GM21390 (cell line): ENCODE results near the gene SNX18.
"Not testable (repeated sequence)": the region's sequence is repeated elsewhere in the genome, so short reads cannot be mapped to it uniquely, and the experiment has no call there.

Experiments
- ATAC-seq: cut with Tn5 transposase; IDR thresholded peaks from one replicate; pipeline ENCODE4 v1.9.1; 2021; ENCODE audit not compliant: unreplicated experiment

SNX18 gene

GRCh38 chr5:54517512-54518145 lies at the start of gene SNX18:
TSS of gene SNX18 (plus strand) at chr5:54517759. CDS start at chr5:54517953, 194 bp downstream.
- peak; percentile 98 for ATAC-seq

GRCh38 chr5:54469622-54470021 lies 47.9 kb upstream of the SNX18 start:
- peak; percentile 81 for ATAC-seq

DNA sequence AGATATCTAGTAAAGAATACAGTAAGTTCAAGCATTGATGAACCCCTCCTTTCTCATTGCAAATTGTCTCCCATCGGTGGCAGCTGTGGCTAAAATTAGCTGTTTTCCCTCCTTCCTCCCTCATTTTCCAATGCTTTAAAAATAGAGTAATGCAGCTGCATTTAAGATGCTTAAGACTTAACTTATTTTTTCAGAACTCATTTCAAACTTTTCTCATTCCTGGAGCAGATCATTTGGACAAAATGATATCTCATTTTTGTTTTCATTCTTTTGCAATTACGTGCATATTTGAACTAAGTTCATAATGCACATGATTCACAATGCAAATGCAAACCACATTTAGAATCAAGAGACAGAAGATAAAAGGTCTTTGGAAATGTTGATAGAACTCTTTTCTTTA lies 47.4 kb upstream of the SNX18 start:
- no peak for ATAC-seq

GRCh38 chr5:54470677-54471076 lies 46.9 kb upstream of the SNX18 start:
- ATAC-seq = no peak

DNA sequence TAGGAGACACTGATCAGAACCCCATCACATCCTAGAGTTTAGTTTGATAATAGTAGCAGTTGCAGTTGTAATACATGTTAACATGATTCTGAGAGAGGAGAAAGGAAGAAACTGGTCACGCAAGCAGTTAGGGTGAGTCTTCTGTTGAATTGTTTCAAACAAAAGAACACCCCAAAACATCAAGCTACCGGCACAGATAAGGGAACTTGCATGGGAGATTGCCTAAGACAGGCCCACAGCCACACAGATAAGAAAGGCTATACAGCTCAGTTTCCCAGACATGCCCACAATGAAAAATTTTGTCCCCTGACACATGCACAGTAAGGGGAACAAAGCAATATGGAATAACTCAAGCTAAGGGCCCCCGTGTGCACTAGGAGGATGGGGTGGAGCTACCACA lies 46.2 kb upstream of the SNX18 start:
- ATAC-seq = no peak

DNA sequence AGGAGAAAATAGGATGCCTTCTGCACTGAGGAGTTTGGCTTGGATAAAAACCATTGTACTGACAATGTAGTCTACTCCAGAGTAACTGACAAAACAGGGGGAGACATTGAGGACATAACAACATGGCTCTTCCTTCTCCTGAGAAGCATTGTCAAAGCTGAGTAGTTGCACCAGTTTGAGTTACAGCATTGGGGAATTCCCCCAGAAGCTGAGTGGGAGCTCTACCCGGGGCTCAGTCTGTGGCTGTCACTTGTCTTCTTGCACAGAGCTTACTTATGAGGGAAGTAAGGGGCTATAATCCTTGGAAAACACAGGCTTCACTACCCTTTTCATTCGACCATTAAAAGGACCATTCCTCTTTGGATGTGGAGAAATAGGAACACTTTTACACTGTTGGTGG lies 40.9 kb upstream of the SNX18 start:
- no peak for ATAC-seq

DNA sequence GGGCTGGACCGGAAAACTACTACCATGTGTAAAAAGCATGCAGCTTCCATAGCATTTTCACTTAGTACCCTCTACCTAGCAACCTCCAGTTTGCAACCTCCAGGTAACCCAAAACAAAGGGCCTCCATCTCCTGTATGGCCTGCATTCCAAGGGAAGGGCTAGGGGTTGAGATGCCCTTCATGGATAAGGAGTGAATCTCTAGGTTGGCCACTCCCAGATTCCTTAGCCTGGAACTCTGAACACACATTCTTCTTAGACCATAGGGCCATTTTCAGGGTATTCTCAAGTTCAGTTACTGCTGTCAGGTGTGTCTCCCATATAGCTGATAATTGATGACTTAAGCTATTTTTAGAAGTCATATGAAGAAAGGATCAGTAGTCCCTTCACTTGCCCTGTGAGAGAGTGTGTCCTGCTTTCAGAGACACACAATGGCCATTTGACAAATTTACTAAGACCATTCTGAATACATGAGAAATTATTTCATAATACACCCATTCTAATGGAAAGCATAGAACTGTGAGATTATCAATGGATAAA lies 39.5 kb upstream of the SNX18 start:
- no peak for ATAC-seq

DNA sequence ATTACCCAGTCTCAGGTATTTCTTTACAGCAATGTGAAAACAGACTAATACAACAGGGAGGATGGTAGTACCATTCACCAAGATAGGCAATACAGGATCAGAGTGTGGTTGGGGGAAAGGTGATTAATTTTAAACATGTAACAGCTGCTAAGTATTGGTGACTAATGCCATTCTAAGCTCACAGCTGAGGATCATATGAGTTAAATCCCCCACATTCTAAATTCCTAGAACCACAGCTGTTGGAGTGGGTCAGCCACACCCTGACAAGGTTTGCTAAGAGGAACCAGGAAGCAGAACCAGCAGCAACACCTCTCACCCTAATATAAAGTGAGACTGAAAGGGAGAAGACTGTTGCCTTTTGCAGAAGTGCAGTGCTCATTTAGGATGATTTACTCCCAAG lies 37.3 kb upstream of the SNX18 start:
- no peak for ATAC-seq

DNA sequence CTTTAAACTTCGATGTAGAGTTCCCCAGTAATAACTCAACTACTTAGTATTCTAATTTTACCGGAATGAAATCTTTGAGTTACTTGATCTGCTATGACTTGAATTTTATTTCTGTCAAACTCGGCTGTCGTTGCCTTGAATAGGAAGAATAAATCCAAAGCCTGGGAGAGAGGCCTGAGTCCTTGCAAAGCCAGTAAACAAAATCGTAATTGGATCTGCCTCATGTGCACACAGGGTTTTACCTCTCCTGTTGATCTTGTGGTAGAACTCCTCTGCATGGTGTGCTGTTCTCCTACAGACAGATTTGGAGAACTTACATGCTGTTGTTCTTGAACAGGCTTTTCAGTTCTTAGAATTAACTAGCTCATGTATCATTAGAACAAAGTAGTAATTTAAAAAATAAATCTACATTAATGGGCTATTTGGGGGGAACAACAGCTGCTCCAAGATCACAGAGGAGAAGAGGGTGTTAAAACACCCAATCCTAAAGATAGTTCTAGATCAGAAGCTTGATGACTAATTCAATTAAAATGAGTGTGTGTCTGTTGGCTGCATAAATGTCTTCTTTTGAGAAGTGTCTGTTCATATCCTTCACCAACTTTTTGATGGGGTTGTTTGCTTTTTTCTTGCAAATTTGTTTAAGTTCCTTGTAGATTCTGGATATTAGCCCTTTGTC lies 33.2 kb upstream of the SNX18 start:
- ATAC-seq = no peak

- ATAC-seq = not testable (repeated sequence)
Observed at GRCh38 chr5:54485659-54486058, 31.9 kb upstream of the SNX18 start.

- ATAC-seq = not testable (repeated sequence)
Observed at GRCh38 chr5:54489648-54489979, 27.9 kb upstream of the SNX18 start.

DNA sequence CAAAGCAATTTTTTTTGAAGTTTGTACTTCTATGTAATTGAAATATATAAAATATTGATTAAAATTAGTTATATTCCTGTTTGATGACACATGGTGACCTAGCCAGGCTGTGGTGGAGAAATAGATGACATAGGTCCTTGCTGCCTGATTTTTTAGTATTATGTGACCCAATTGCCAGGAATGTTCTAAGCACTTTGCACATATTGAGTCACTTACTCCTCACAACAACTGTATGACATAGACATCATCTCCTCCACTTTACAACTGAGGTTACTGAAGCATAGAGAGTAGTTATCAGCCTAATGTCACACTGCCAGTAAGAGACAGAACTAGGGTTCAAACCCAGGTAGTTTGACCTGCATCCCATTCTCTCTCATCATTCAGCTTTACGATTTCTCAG lies 26.2 kb upstream of the SNX18 start:
- ATAC-seq = no peak

GRCh38 chr5:54492178-54492577 lies 25.4 kb upstream of the SNX18 start:
- ATAC-seq = no peak

DNA sequence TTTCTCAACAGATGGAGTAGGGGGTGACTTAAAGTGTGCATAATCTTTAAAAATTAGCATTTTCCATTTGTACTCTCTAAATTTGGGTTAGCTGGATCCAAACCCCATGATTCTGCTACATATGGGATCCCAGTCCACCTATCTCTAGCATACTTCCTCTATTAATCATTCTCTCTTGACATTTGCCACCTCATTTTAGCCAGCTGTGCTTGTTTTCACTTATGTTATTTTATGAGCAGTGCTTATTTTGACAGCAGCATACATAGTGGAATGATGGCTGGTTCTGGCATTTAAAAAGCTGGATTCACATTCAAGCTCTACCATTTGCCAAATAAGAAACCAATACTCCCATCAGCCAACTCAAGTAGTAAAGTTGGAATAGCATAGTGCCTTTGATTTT lies 22.5 kb upstream of the SNX18 start:
- no peak for ATAC-seq

DNA sequence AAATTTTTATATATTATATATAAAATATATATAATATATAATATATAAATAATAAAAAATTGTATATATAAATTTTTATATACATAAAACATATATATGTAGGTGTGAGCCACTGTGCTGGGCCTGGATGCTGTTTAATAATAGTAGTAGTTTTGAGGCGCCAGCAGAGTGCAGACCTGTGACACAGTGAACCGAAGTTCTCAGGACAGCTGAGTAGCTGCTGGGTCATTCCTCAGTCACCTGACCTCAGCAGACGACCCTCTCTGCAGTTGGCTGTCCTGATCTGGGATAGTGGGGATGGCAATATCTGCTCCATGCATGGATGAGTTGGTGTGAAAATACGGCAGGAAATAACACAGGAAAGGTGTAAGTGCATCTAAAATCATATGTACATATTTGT lies 3.3 kb upstream of the SNX18 start:
- no peak for ATAC-seq

DNA sequence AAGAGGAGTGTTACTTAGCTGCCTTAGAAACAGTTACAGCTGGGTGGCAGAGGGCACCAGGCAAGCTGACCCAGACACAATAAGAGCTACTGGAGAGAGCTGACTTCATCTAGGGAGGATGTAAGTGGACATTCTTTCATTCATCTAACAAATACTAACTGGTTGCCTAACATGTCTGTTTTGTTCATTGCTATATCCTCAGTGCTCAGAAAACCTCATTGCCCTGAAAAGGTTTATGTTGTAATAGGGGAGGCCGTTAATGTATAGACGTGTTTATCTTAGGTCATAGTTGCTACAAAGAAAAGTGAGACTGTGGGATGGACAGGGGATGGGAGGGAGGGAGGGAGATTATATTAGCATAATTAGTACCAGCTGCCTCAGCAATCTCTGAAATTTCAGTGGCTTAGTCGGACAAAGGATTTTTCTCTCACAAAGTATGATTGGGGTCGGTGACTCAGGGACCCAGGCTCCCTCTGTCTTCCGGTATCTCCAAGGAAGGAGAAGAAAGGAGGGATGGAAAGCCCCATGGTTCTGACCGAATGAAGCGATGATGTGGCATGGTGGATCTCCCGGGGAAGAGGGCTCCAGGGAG lies 2.6 kb upstream of the SNX18 start:
- no peak for ATAC-seq

GRCh38 chr5:54515634-54516033 lies 1.9 kb upstream of the SNX18 start:
- ATAC-seq = no peak

DNA sequence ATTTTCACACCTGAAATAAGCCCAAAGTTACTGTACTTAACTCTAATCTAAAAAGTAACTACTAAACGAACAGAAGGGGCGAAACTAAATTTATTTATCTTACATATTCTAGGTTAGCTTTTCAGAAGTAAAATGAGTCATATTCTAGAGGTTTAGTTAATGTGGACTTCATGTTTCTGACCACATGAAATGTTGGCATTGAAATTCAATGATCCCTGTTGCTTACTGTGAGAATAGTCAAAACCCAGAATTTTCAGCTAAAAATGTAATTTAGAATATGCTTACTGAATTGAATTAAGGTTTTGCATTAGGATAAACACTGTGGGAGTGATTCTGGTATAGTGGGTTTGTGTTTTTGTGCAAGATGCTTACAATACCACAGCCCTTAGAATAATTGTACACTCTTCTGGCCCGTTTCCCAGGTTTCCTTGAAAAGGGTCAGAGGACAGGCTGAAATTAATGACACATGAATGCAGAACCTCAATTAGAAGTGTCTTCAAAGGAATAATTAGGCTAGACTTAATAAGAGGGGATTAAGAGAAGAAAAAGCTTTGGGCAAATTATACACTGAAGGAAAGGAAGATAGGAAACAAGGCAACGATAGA lies 1.4 kb upstream of the SNX18 start:
- no peak for ATAC-seq

GRCh38 chr5:54517174-54517511 lies 416 bp upstream of the SNX18 start:
- ATAC-seq = peak; percentile 3

DNA sequence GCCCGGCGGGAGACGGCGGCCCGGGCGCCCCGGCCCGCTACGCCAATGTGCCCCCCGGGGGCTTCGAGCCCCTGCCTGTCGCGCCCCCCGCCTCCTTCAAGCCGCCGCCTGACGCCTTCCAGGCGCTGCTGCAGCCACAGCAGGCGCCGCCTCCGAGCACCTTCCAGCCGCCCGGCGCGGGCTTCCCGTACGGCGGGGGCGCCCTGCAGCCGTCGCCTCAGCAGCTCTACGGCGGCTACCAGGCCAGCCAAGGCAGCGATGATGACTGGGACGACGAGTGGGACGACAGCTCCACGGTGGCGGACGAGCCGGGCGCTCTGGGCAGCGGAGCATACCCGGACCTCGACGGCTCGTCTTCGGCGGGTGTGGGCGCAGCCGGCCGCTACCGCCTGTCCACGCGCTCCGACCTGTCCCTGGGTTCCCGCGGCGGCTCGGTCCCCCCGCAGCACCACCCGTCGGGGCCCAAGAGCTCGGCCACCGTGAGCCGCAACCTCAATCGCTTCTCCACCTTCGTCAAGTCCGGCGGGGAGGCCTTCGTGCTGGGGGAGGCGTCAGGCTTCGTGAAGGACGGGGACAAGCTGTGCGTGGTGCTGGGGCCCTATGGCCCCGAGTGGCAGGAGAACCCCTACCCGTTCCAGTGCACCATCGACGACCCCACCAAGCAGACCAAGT lies 723 bp downstream of the SNX18 start:
- ATAC-seq = peak; percentile 26

DNA sequence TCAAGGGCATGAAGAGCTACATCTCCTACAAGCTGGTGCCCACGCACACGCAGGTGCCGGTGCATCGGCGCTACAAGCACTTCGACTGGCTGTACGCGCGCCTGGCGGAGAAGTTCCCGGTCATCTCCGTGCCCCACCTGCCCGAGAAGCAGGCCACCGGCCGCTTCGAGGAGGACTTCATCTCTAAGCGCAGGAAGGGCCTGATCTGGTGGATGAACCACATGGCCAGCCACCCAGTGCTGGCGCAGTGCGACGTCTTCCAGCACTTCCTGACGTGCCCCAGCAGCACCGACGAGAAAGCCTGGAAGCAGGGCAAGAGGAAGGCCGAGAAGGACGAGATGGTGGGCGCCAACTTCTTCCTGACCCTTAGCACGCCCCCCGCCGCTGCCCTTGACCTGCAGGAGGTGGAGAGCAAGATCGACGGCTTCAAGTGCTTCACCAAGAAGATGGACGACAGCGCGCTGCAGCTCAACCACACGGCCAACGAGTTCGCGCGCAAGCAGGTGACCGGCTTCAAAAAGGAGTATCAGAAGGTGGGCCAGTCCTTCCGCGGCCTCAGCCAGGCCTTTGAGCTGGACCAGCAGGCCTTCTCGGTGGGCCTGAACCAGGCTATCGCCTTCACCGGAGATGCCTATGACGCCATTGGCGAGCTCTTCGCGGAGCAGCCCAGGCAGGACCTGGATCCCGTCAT lies 1.4 kb downstream of the SNX18 start:
- no peak for ATAC-seq
